Mesenchymal stem cell (in vitro differentiated cells and primary cell): Measurements from ENCODE around the gene FBXO42.
A peak's percentile ranks its signal among the peaks of the same experiment; 100 is the strongest.
"Not testable (repeated sequence)": the region's sequence is repeated elsewhere in the genome, so short reads cannot be mapped to it uniquely, and the experiment has no call there.

ENCODE experiments used
- DNase-seq: peaks from one replicate; pipeline ENCODE4 v3.0.0-alpha.2; 2013
- H2AFZ ChIP-seq: one replicate; pipeline ENCODE4 v1.6.1; 2013; ENCODE audit warnings: low read depth, mild to moderate bottlenecking, control low read depth, inconsistent platforms, low read length, moderate library complexity
- H2AK5ac ChIP-seq: 2 replicates; pipeline ENCODE4 v1.6.1; 2013; ENCODE audit warnings: low read length, moderate library complexity, mild to moderate bottlenecking, inconsistent platforms; ENCODE audit not compliant: severe bottlenecking
- H2BK120ac ChIP-seq: one replicate; pipeline ENCODE4 v1.6.1; 2013; ENCODE audit warnings: low read depth, mild to moderate bottlenecking, inconsistent platforms, low read length, moderate library complexity
- H2BK12ac ChIP-seq, 2 experiments: one replicate each; pipeline ENCODE4 v1.6.1; 2013; ENCODE audit warnings: inconsistent platforms in 2 of 2, low read length in 2 of 2, mild to moderate bottlenecking in 2 of 2, moderate library complexity in 2 of 2, control low read depth in 1 of 2
- H2BK15ac ChIP-seq: one replicate; pipeline ENCODE4 v1.6.1; 2013; ENCODE audit warnings: mild to moderate bottlenecking, low read depth, inconsistent platforms; ENCODE audit not compliant: poor library complexity, severe bottlenecking
- H2BK5ac ChIP-seq: 2 replicates; pipeline ENCODE4 v1.6.1; 2013; ENCODE audit warnings: low read depth, mild to moderate bottlenecking, low read length, control low read depth, inconsistent platforms; ENCODE audit not compliant: poor library complexity, severe bottlenecking
- H3K14ac ChIP-seq, 2 experiments: one replicate each; pipeline ENCODE4 v1.6.1; 2013; ENCODE audit warnings: inconsistent platforms in 2 of 2, low read length in 2 of 2, control low read depth in 1 of 2, mild to moderate bottlenecking in 1 of 2, moderate library complexity in 1 of 2
- H3K18ac ChIP-seq, 2 experiments: one replicate each; pipeline ENCODE4 v1.6.1; 2013; ENCODE audit warnings: inconsistent platforms in 2 of 2, low read length in 2 of 2, control low read depth in 1 of 2, low read depth in 1 of 2, mild to moderate bottlenecking in 1 of 2
- H3K23ac ChIP-seq, 2 experiments: one replicate each; pipeline ENCODE4 v1.6.1; 2013; ENCODE audit warnings: inconsistent platforms in 2 of 2, low read length in 2 of 2, mild to moderate bottlenecking in 2 of 2, moderate library complexity in 2 of 2, control low read depth in 1 of 2
- H3K27ac ChIP-seq: 2 replicates; pipeline ENCODE4 v1.5.1; 2013; ENCODE audit warnings: mild to moderate bottlenecking, moderate library complexity, low read length, control low read depth, inconsistent platforms; ENCODE audit not compliant: poor library complexity, severe bottlenecking
- H3K27me3 ChIP-seq, 2 experiments: 2 replicates each; pipeline versions ENCODE4 v1.6.1 to v1.7.0; 2013; ENCODE audit warnings: low read length in 2 of 2, mild to moderate bottlenecking in 2 of 2, moderate library complexity in 2 of 2, control low read depth in 1 of 2, inconsistent platforms in 1 of 2; ENCODE audit not compliant: control insufficient read depth in 1 of 2, insufficient read depth in 1 of 2
- H3K36me3 ChIP-seq, 2 experiments: 2 replicates each; pipeline versions ENCODE4 v1.6.1 to v1.7.0; 2013; ENCODE audit warnings: low read length in 2 of 2, control low read depth in 1 of 2, inconsistent platforms in 1 of 2, low read depth in 1 of 2, mild to moderate bottlenecking in 1 of 2; ENCODE audit not compliant: insufficient read depth in 2 of 2, control insufficient read depth in 1 of 2
- H3K4ac ChIP-seq, 2 experiments: one replicate each; pipeline ENCODE4 v1.6.1; 2013; ENCODE audit warnings: inconsistent platforms in 2 of 2, low read length in 2 of 2, mild to moderate bottlenecking in 2 of 2, moderate library complexity in 2 of 2, control low read depth in 1 of 2, low read depth in 1 of 2
- H3K4me1 ChIP-seq: 2 replicates; pipeline ENCODE4 v1.6.1; 2013; ENCODE audit warnings: low read depth, low read length, control low read depth; ENCODE audit not compliant: control insufficient read depth, insufficient read depth
- H3K4me2 ChIP-seq: 2 replicates; pipeline ENCODE4 v1.6.1; 2013; ENCODE audit warnings: low read length, mild to moderate bottlenecking, inconsistent platforms; ENCODE audit not compliant: poor library complexity, severe bottlenecking
- H3K4me3 ChIP-seq, 2 experiments: 2 replicates each; pipeline versions ENCODE4 v1.5.1 to v1.7.0; 2013; ENCODE audit warnings: low read length in 2 of 2, mild to moderate bottlenecking in 2 of 2, control low read depth in 1 of 2, low read depth in 1 of 2; ENCODE audit not compliant: insufficient read depth in 1 of 2
- H3K79me1 ChIP-seq: replicated peaks from 2 replicates; pipeline ENCODE4 v1.6.1; 2013; ENCODE audit warnings: mild to moderate bottlenecking, control low read depth, low read length, inconsistent platforms; ENCODE audit not compliant: poor library complexity, severe bottlenecking
- H3K9ac ChIP-seq: 2 replicates; pipeline ENCODE4 v1.7.0; 2013; ENCODE audit warnings: mild to moderate bottlenecking, low read length, moderate library complexity
- H3K9me3 ChIP-seq: 2 replicates; pipeline ENCODE4 v1.7.0; 2013; ENCODE audit warnings: mild to moderate bottlenecking, low read length; ENCODE audit not compliant: control insufficient read depth
- H4K8ac ChIP-seq: one replicate; pipeline ENCODE4 v1.6.1; 2013; ENCODE audit warnings: inconsistent platforms, mild to moderate bottlenecking, low read length, moderate library complexity
- H4K91ac ChIP-seq: one replicate; pipeline ENCODE4 v1.6.1; 2013; ENCODE audit warnings: mild to moderate bottlenecking, low read length, inconsistent platforms
- WGBS: methylation state at CpG from one replicate; pipeline ENCODE4 v1.1.7; 2013; ENCODE audit warnings: mixed read lengths; 5-methylcytosine and 5-hydroxymethylcytosine counted together

Gene FBXO42

DNA sequence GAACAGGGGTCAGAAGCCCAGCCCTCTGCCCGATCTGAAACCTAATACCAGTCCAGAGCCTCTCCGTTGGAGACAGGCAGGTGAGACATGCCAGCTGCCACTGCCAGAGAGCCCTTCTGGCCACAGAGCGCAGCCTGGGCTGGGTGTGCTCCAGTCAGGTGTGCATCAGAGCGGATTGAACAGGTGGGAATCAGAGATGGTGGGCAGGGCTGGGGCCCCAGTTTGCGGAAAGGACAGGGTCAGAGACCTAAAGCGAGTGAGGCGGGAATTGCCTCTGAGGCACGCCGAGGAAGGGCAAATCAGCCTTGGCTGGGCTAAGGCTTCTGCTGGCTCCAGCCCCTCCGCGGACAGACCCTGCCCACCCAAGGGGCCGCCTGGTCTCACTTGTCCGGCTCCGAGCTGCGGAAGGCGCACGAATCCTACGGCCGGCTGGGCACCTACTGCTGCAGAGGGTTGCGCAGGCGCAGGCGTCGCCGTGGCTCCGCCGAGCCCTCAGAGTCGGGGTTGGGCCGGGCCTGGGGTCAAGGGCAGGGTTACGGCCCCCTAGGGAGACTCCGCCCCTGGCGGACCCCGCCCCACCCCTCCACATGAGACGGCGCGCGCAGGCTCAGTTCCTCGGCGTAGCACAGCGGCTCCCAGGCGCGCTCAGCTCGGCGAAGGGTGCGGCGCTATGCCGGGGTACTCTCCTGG, 125.6 kb downstream of the FBXO42 start:
- Histone ChIP-seq H3K79me1 (no peaks in the 10 kb centered on the region), H3K18ac (peak overlapping the region in 1 of 2 experiments; percentile 16), H3K4me2 (peak overlapping the region; percentile 82), H3K4me1 (peaks cover 22% of the 10 kb centered on the region), H2BK5ac (no peak overlapping the region), H3K27me3 (peaks cover 29 to 42% of the 10 kb centered on the region in 2 experiments), H3K23ac (peak overlapping the region in 1 of 2 experiments; percentile 84), H2BK15ac (peak overlapping the region; percentile 7), H3K9me3 (peaks cover 4% of the 10 kb centered on the region), H3K27ac (no peak overlapping the region), H3K14ac (no peak overlapping the region), H3K36me3 (no peaks in the 10 kb centered on the region), H3K4me3 (peak overlapping the region; percentile 48 to 56), H2AFZ (peak overlapping the region; percentile 65), H2BK12ac (peak overlapping the region in 1 of 2 experiments; percentile 61), H3K9ac (no peak overlapping the region), H2AK5ac (no peak overlapping the region), H4K8ac (peak overlapping the region; percentile 80), H2BK120ac (no peak overlapping the region), H4K91ac (peak overlapping the region; percentile 50), H3K4ac (no peak overlapping the region)
- peak; percentile 39 for DNase-seq
- WGBS, result 5% methylated on average over 46 of the region's 46 CpGs

DNA sequence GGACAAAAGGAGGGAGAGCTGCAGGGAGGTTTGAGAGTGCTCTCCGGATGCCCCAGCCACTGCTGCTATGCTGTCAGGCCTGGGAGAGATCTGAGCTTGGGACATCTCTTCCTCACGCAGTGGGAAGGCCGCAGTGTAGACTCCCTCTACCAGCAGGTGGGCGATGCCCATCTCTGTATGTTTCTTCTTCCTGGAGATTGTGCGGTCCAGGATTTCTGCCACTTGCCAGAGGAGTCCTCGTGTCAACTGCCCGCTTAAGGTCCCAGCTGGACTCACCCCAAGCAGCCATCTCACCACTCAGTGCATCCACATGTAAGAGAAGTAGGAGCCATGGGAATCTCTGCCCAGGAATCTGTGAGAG, 126.2 kb downstream of the FBXO42 start:
- Histone ChIP-seq H3K9ac (no peak overlapping the region), H4K91ac (no peak overlapping the region), H2AK5ac (no peak overlapping the region), H3K4me1 (peaks cover 18% of the 10 kb centered on the region), H4K8ac (no peak overlapping the region), H2BK5ac (no peak overlapping the region), H3K23ac (no peak overlapping the region), H3K27ac (no peak overlapping the region), H3K4ac (no peak overlapping the region), H3K27me3 (peaks cover 29 to 45% of the 10 kb centered on the region in 2 experiments), H2BK15ac (peak overlapping the region; percentile 7), H3K4me2 (no peak overlapping the region), H3K14ac (no peak overlapping the region), H2AFZ (no peak overlapping the region), H3K79me1 (no peaks in the 10 kb centered on the region), H3K36me3 (no peaks in the 10 kb centered on the region), H3K18ac (no peak overlapping the region), H3K9me3 (peaks cover 4% of the 10 kb centered on the region), H3K4me3 (no peak overlapping the region), H2BK120ac (no peak overlapping the region), H2BK12ac (no peak overlapping the region)
- no peak for DNase-seq
- 71% methylated on average over 5 of the region's 7 CpGs for WGBS

DNA sequence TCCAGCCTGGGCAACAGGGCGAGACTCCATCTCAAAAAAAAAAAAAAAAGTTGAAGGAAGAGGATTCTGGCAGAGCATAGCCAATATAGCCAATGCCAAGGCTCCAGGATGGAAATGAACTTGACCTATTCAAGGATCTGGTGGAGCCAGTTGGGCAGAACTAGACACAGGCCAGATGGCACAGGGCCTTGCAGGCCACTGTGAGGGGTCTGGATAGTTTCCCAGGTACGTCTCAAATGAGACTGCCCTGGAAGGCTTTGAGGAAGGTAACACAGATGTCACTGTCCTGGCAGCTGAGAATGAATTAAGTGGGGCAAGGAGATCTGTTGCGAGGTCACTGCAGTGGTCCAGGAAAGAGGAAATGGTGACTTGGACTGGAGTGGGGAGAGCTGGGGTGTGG, 127.8 kb downstream of the FBXO42 start:
- DNase-seq, result no peak
- Histone ChIP-seq H4K8ac (no peak overlapping the region), H3K9ac (no peak overlapping the region), H3K4ac (no peak overlapping the region), H2AFZ (no peak overlapping the region), H2BK15ac (no peak overlapping the region), H3K4me1 (peaks cover 16% of the 10 kb centered on the region), H3K18ac (no peak overlapping the region), H3K4me3 (no peak overlapping the region), H2BK5ac (no peak overlapping the region), H3K23ac (no peak overlapping the region), H3K79me1 (no peaks in the 10 kb centered on the region), H2BK12ac (no peak overlapping the region), H3K14ac (no peak overlapping the region), H2AK5ac (no peak overlapping the region), H4K91ac (no peak overlapping the region), H3K36me3 (no peaks in the 10 kb centered on the region), H3K27me3 (peaks cover 29 to 45% of the 10 kb centered on the region in 2 experiments), H3K4me2 (no peak overlapping the region), H3K9me3 (peaks cover 4% of the 10 kb centered on the region), H3K27ac (no peak overlapping the region), H2BK120ac (peak overlapping the region; percentile 29)
- 86% methylated on average over 3 of the region's 3 CpGs for WGBS

DNA sequence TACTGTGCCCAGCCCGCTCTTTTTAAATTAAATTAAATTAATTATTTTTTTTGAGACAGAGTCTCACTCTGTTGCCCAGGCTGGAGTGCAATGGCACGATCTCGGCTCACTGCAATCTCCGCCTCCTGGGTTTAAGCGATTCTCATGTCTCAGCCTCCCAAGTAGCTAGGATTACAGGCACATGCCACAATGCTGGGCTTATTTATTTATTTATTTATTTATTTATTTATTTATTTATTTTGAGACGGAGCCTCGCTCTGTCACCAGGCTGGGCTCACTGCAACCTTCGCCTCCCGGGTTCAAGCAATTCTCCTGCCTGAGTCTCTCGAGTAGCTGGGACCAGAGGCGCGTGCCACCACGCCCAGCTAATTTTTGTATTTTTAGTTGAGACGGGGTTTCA, 129.6 kb downstream of the FBXO42 start:
- H2BK12ac ChIP-seq, H3K9ac ChIP-seq, H3K14ac ChIP-seq, H3K18ac ChIP-seq, H3K23ac ChIP-seq, H2BK15ac ChIP-seq, H3K4ac ChIP-seq, H3K4me2 ChIP-seq, H3K27ac ChIP-seq, H3K36me3 ChIP-seq, H2AK5ac ChIP-seq, H2AFZ ChIP-seq, H2BK5ac ChIP-seq, H4K8ac ChIP-seq, H4K91ac ChIP-seq, DNase-seq, H3K79me1 ChIP-seq, H3K4me3 ChIP-seq, H3K9me3 ChIP-seq, H2BK120ac ChIP-seq: not testable (repeated sequence)
- Histone ChIP-seq H3K27me3 (peaks cover 18 to 34% of the 10 kb centered on the region in 2 experiments), H3K4me1 (peaks cover 14% of the 10 kb centered on the region)
- WGBS, result 97% methylated on average over 13 of the region's 14 CpGs
